Right lobe of liver (tissue), 4 donors: Measurements from ENCODE around the gene ZNF778.

ENCODE experiments used
- POLR2A ChIP-seq: fragments of 450-650 bp; IDR thresholded peaks from one replicate; pipeline ENCODE4 v1.6.1; 2017; ENCODE audit warnings: antibody characterized with exemption, mild to moderate bottlenecking
- TF ChIP-seq, protein P1 (sequence below), 4 donors: fragments of 200-600 bp in 3 of 4; fragments of 450-650 bp in 1 of 4; IDR thresholded peaks; one replicate each; pipeline versions ENCODE4 v1.5.1 to v1.8.0; 2016 to 2022; ENCODE audit warnings: antibody characterized with exemption in 4 of 4, mild to moderate bottlenecking in 2 of 4
- donor health status: DM: no; HTN: no; CAD: no.
- donor health status: DM: no; HTN: no; CAD: no.
- donor health status: DM: no; HTN: yes; CAD: no.

DNA sequence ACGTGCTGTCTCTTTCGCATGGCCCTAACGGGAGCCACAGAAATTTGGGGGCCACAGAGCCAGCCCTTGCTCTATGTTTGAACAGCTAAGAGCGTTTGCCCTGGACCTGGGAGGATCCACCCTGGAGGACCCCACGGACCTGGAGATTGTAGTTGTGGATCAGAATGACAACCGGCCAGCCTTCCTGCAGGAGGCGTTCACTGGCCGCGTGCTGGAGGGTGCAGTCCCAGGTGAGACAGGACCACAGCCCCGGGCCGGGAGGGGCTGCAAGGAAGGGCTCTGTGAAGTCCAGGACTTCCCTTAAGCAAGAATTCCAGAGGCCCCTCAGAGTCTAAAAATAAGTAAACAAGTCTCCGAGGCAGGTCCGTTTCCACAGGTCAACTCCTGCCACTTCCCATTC is 34.0 kb upstream of the ZNF778 start:
- TF ChIP-seq, protein P1, sequence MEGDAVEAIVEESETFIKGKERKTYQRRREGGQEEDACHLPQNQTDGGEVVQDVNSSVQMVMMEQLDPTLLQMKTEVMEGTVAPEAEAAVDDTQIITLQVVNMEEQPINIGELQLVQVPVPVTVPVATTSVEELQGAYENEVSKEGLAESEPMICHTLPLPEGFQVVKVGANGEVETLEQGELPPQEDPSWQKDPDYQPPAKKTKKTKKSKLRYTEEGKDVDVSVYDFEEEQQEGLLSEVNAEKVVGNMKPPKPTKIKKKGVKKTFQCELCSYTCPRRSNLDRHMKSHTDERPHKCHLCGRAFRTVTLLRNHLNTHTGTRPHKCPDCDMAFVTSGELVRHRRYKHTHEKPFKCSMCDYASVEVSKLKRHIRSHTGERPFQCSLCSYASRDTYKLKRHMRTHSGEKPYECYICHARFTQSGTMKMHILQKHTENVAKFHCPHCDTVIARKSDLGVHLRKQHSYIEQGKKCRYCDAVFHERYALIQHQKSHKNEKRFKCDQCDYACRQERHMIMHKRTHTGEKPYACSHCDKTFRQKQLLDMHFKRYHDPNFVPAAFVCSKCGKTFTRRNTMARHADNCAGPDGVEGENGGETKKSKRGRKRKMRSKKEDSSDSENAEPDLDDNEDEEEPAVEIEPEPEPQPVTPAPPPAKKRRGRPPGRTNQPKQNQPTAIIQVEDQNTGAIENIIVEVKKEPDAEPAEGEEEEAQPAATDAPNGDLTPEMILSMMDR (IDR thresholded peaks at IDR 0.05): no peak
- TF ChIP-seq POLR2A: no peak
